Liver (tissue), 3 donors: ENCODE results near the gene SH2D6.

Experiments used
- CTCF ChIP-seq: fragments of 150-350 bp; IDR thresholded peaks from 2 replicates; pipeline ENCODE4 v1.5.1; 2017; ENCODE audit warnings: improper control_type of control experiment, low read depth, low read length; ENCODE audit not compliant: missing input control
- EGR1 ChIP-seq, 2 donors: IDR thresholded peaks; 2 replicates each; pipeline ENCODE4 v1.6.1; 2016 to 2018; ENCODE audit warnings: antibody characterized with exemption in 2 of 2, low read depth in 2 of 2
- FOXA1 ChIP-seq: IDR thresholded peaks from 2 replicates; pipeline ENCODE4 v1.6.1; 2016; ENCODE audit warnings: antibody characterized with exemption
- HNF4A ChIP-seq, 2 donors: conservative IDR thresholded peaks; 2 replicates each; pipeline ENCODE4 v1.6.1; 2016; ENCODE audit warnings: antibody characterized with exemption in 2 of 2, mild to moderate bottlenecking in 2 of 2
- JUND ChIP-seq, 2 donors: IDR thresholded peaks; 2 replicates each; pipeline ENCODE4 v1.6.1; 2016; ENCODE audit warnings: antibody characterized with exemption in 2 of 2
- NR2F2 ChIP-seq: IDR thresholded peaks from 2 replicates; pipeline ENCODE4 v1.6.1; 2016; ENCODE audit warnings: antibody characterized with exemption
- REST ChIP-seq: IDR thresholded peaks from 2 replicates; pipeline ENCODE4 v1.6.1; 2016; ENCODE audit warnings: antibody characterized with exemption, mild to moderate bottlenecking
- RXRA ChIP-seq, 2 donors: IDR thresholded peaks; 2 replicates each; pipeline ENCODE4 v1.6.1; 2017 to 2018; ENCODE audit warnings: antibody characterized with exemption in 2 of 2, mild to moderate bottlenecking in 1 of 2
- SP1 ChIP-seq: IDR thresholded peaks from 2 replicates; pipeline ENCODE4 v1.6.1; 2018; ENCODE audit warnings: antibody characterized with exemption, mild to moderate bottlenecking
- TAF1 ChIP-seq: conservative IDR thresholded peaks from 2 replicates; pipeline ENCODE4 v1.6.1; 2016; ENCODE audit warnings: antibody characterized with exemption, mild to moderate bottlenecking
- YY1 ChIP-seq: IDR thresholded peaks from 2 replicates; pipeline ENCODE4 v1.6.1; 2016; ENCODE audit warnings: antibody characterized with exemption, mild to moderate bottlenecking
- TF ChIP-seq, protein P1 (sequence below): IDR thresholded peaks from 2 replicates; pipeline ENCODE4 v1.6.1; 2016; ENCODE audit warnings: antibody characterized with exemption
- TF ChIP-seq, protein P2 (sequence below): IDR thresholded peaks from 2 replicates; pipeline ENCODE4 v1.6.1; 2016; ENCODE audit warnings: antibody characterized with exemption
- donor health status: healthy.
- donor health status: healthy.

GRCh38 chr2:85439025-85439472 is 20.5 kb downstream of the SH2D6 start:
- TF ChIP-seq RXRA (IDR thresholded peaks at IDR 0.05) (no peak), CTCF (no peak), TAF1 (no peak), SP1 (no peak), NR2F2 (no peak), EGR1 (IDR thresholded peaks at IDR 0.05; ENCODE audit: low read depth in 2 of 2) (no peak), FOXA1 (no peak), JUND (IDR thresholded peaks at IDR 0.05) (no peak), REST (no peak), YY1 (no peak), HNF4A (conservative IDR thresholded peaks at IDR 0.05) (no peak)
- TF ChIP-seq, protein P1, sequence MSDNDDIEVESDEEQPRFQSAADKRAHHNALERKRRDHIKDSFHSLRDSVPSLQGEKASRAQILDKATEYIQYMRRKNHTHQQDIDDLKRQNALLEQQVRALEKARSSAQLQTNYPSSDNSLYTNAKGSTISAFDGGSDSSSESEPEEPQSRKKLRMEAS: no peak
- TF ChIP-seq, protein P2, sequence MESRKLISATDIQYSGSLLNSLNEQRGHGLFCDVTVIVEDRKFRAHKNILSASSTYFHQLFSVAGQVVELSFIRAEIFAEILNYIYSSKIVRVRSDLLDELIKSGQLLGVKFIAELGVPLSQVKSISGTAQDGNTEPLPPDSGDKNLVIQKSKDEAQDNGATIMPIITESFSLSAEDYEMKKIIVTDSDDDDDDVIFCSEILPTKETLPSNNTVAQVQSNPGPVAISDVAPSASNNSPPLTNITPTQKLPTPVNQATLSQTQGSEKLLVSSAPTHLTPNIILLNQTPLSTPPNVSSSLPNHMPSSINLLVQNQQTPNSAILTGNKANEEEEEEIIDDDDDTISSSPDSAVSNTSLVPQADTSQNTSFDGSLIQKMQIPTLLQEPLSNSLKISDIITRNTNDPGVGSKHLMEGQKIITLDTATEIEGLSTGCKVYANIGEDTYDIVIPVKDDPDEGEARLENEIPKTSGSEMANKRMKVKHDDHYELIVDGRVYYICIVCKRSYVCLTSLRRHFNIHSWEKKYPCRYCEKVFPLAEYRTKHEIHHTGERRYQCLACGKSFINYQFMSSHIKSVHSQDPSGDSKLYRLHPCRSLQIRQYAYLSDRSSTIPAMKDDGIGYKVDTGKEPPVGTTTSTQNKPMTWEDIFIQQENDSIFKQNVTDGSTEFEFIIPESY: no peak
